OCI-LY7 (cell line): Measurements from ENCODE around the gene B4GALT6. TPM values are rescaled to one million over a fixed set of nuclear protein-coding genes. Genes with fewer than 3 reads are reported as not detected.
A peak's percentile ranks its signal among the peaks of the same experiment; 100 is the strongest.

Experiments
- BruUV-seq: library from RNA; stranded (reverse); fragments of 400-500 nt; replicated peaks from 2 replicates; lab custom pipeline; 2021; lab: Mats Ljungman, UMichigan
- CTCF ChIA-PET: fragments of 300-600 bp; sonication (Branson Sonifier 250); formaldehyde crosslinking; loops from one replicate; lab custom pipeline; 2022; ENCODE audit warnings: antibody characterized with exemption; ENCODE audit not compliant: unreplicated experiment; lab: Charles Lee
- POLR2A ChIA-PET: fragments of 300-600 bp; sonication (Branson Sonifier 250); formaldehyde crosslinking; loops from one replicate; lab custom pipeline; 2022; ENCODE audit warnings: antibody characterized with exemption; lab: Charles Lee
- DNase-seq: peaks from one replicate; pipeline ENCODE4 v3.0.0-alpha.2; 2015; ENCODE audit warnings: low spot score
- H2AFZ ChIP-seq: fragments of 200-600 bp; sonication (generic), shearing (Covaris generic); 2 replicates; pipeline ENCODE4 v1.6.1; 2014; ENCODE audit warnings: mild to moderate bottlenecking, antibody characterized with exemption, low read length, moderate library complexity
- H3K27ac ChIP-seq: fragments of 200-600 bp; sonication (generic); 2 replicates; pipeline ENCODE4 v1.5.1; 2014; ENCODE audit warnings: mixed run types, low read depth, mild to moderate bottlenecking, moderate library complexity, low read length, inconsistent platforms; ENCODE audit not compliant: poor library complexity, severe bottlenecking
- H3K36me3 ChIP-seq: fragments of 200-600 bp; sonication (generic); 2 replicates; pipeline ENCODE4 v1.6.1; 2014; ENCODE audit warnings: mild to moderate bottlenecking, antibody characterized with exemption, low read length, moderate library complexity, mixed read lengths; ENCODE audit not compliant: insufficient read depth
- H3K4me1 ChIP-seq: fragments of 200-600 bp; sonication (generic); 2 replicates; pipeline ENCODE4 v1.5.1; 2014; ENCODE audit warnings: mild to moderate bottlenecking, low read length; ENCODE audit not compliant: insufficient read depth, poor library complexity, severe bottlenecking
- H3K4me2 ChIP-seq: fragments of 200-600 bp; sonication (generic); 2 replicates; pipeline ENCODE4 v1.6.1; 2014; ENCODE audit warnings: mild to moderate bottlenecking, low read length
- H3K4me3 ChIP-seq: fragments of 200-600 bp; sonication (generic); 2 replicates; pipeline ENCODE4 v1.5.1; 2014; ENCODE audit warnings: mild to moderate bottlenecking, low read depth, low read length; ENCODE audit not compliant: poor library complexity, severe bottlenecking
- H3K79me2 ChIP-seq: fragments of 200-600 bp; sonication (generic); 2 replicates; pipeline ENCODE4 v1.6.1; 2016; ENCODE audit warnings: low read depth, mild to moderate bottlenecking, low read length, moderate library complexity, mixed read lengths; ENCODE audit not compliant: insufficient read depth
- H3K9me2 ChIP-seq: fragments of 200-600 bp; sonication (generic); 2 replicates; pipeline ENCODE4 v1.6.1; 2016; ENCODE audit warnings: mild to moderate bottlenecking, low read length, mixed read lengths; ENCODE audit not compliant: insufficient read depth
- H3K9me3 ChIP-seq: fragments of 200-600 bp; sonication (generic); 2 replicates; pipeline ENCODE4 v1.6.1; 2014; ENCODE audit warnings: mild to moderate bottlenecking, mixed run types, low read length, mixed read lengths
- H4K20me1 ChIP-seq: fragments of 200-600 bp; sonication (generic); 2 replicates; pipeline ENCODE4 v1.6.1; 2014; ENCODE audit warnings: mild to moderate bottlenecking, antibody characterized with exemption, low read length, moderate library complexity, mixed read lengths; ENCODE audit not compliant: insufficient read depth
- CTCF ChIP-seq: fragments of 200-600 bp; sonication (generic); conservative IDR thresholded peaks from 2 replicates; pipeline ENCODE4 v1.5.1; 2014; ENCODE audit warnings: mild to moderate bottlenecking, antibody characterized with exemption, low read length, moderate library complexity, mixed read lengths
- EZH2phosphoT487 ChIP-seq: fragments of 200-600 bp; sonication (generic); IDR thresholded peaks from 2 replicates; pipeline ENCODE4 v1.6.1; 2018; ENCODE audit warnings: low read depth, borderline replicate concordance, mild to moderate bottlenecking, mixed run types, antibody characterized with exemption, low read length, moderate library complexity, mixed read lengths
- intact Hi-C: fragments of 100-400 bp; cut with micrococcal nuclease; formaldehyde crosslinking; loops from one replicate; pipeline ENCODE4 v1.10.0; 2022; ENCODE audit not compliant: unreplicated experiment
- total RNA-seq, 2 experiments: library from RNA; depleted of rRNA in 1 of 2; stranded (reverse); fragments of >200 nt in 1 of 2; shearing (Covaris generic) in 1 of 2; gene quantifications; 2 replicates each; pipeline ENCODE4 v1.2.3, GENCODE V29; 2014 to 2022

The B4GALT6 gene
- total RNA-seq, 2 experiments from 2014 or later: 5.5 to 22.8 TPM

- intact Hi-C loops: no loop called here
- H4K20me1 ChIP-seq: no peaks in the 10 kb centered on the region
- no peak for DNase-seq
These were observed 50.1 kb downstream of the B4GALT6 start for GRCh38 chr18:31634331-31634713.

GRCh38 chr18:31633392-31634330 is 50.7 kb downstream of the B4GALT6 start:
- Histone ChIP-seq H3K79me2 (no peaks in the 10 kb centered on the region), H3K9me2 (no peaks in the 10 kb centered on the region), H3K4me1 (no peaks in the 10 kb centered on the region), H3K4me2 (no peak overlapping the region), H3K27ac (no peak overlapping the region), H4K20me1 (no peaks in the 10 kb centered on the region), H3K9me3 (no peaks in the 10 kb centered on the region), H3K4me3 (no peak overlapping the region), H2AFZ (no peak overlapping the region), H3K36me3 (peaks cover 27% of the 10 kb centered on the region)
- TF ChIP-seq EZH2phosphoT487 (no peak), CTCF (no peak)
- ChIA-PET POLR2A (no interaction called here), CTCF (no interaction called here)
- DNase-seq: no peak
- BruUV-seq: no TSS peak
- intact Hi-C loops: no loop called here

More at GRCh38 chr18:31634331-31634713, 50.1 kb downstream of the B4GALT6 start:
- no peaks in the 10 kb centered on the region for H3K4me1 ChIP-seq
- ChIA-PET CTCF (no interaction called here), POLR2A (no interaction called here)
- H3K36me3 ChIP-seq: peaks cover 29% of the 10 kb centered on the region
- H2AFZ ChIP-seq: no peak overlapping the region
- H3K9me2 ChIP-seq: no peaks in the 10 kb centered on the region
- no peaks in the 10 kb centered on the region for H3K9me3 ChIP-seq
- no peak overlapping the region for H3K4me3 ChIP-seq
- H3K4me2 ChIP-seq: no peak overlapping the region
- H3K27ac ChIP-seq: no peak overlapping the region
- TF ChIP-seq EZH2phosphoT487: no peak
- no peak for TF ChIP-seq CTCF
- no TSS peak for BruUV-seq
- H3K79me2 ChIP-seq: no peaks in the 10 kb centered on the region

- Histone ChIP-seq H3K4me3 (no peak overlapping the region), H3K36me3 (peaks cover 14% of the 10 kb centered on the region), H3K4me1 (no peaks in the 10 kb centered on the region), H4K20me1 (no peaks in the 10 kb centered on the region), H3K79me2 (no peaks in the 10 kb centered on the region), H3K4me2 (no peak overlapping the region), H3K27ac (no peak overlapping the region), H2AFZ (no peak overlapping the region), H3K9me3 (no peaks in the 10 kb centered on the region), H3K9me2 (no peaks in the 10 kb centered on the region)
- DNase-seq: no peak
- ChIA-PET POLR2A (interaction anchor here (0.5 kb wide), 1 partner anchor 98 kb away, joined by 6 read pairs; no protein-coding TSS in a partner anchor), CTCF (no interaction called here)
- intact Hi-C loops: no loop called here
- TF ChIP-seq CTCF: no peak
- BruUV-seq: TSS peak; percentile 38
These were observed 52.0 kb downstream of the B4GALT6 start for GRCh38 chr18:31632356-31632755.
